ENCODE measurements around the gene MAEA.

MAEA gene

DNA sequence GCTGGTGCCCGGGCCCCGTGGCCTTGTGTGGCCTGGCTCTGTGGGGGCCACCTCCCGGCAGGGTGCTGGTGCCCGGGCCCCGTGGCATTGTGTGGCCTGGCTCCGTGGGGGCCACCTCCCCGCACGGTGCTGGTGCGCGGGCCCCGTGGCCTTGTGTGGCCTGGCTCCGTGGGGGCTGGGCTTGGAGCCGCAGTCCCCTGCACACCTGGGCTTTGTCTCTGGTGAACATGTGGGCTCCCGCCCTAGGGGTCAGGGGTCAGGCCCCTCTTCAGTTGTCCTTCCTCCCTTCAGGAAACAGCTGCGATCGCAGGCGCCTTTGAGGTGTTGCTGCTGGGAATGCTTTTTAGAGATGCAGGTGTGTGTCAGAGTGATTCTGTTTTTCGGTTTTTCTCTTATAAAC is 74.5 kb downstream of the MAEA start:
- no peak for TF ChIP-seq EZH2 (IDR thresholded peaks at IDR 0.05; ENCODE audit: borderline replicate concordance, low read length)
- TF ChIP-seq, protein P1, sequence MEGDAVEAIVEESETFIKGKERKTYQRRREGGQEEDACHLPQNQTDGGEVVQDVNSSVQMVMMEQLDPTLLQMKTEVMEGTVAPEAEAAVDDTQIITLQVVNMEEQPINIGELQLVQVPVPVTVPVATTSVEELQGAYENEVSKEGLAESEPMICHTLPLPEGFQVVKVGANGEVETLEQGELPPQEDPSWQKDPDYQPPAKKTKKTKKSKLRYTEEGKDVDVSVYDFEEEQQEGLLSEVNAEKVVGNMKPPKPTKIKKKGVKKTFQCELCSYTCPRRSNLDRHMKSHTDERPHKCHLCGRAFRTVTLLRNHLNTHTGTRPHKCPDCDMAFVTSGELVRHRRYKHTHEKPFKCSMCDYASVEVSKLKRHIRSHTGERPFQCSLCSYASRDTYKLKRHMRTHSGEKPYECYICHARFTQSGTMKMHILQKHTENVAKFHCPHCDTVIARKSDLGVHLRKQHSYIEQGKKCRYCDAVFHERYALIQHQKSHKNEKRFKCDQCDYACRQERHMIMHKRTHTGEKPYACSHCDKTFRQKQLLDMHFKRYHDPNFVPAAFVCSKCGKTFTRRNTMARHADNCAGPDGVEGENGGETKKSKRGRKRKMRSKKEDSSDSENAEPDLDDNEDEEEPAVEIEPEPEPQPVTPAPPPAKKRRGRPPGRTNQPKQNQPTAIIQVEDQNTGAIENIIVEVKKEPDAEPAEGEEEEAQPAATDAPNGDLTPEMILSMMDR (IDR thresholded peaks at IDR 0.05; ENCODE audit: low read length) = no peak
- Histone ChIP-seq H3K36me3 (ENCODE audit: insufficient read depth, low read length) (no peaks in the 10 kb centered on the region), H3K9me3 (ENCODE audit: low read length) (no peaks in the 10 kb centered on the region), H3K4me3 (ENCODE audit: low read depth, low read length, poor library complexity, severe bottlenecking) (no peak overlapping the region), H3K27me3 (ENCODE audit: insufficient read depth, low read length) (no peaks in the 10 kb centered on the region), H2AFZ (ENCODE audit: low read length) (no peak overlapping the region), H3K4me2 (ENCODE audit: low read length) (no peak overlapping the region), H3K4me1 (ENCODE audit: insufficient read depth, low read length, severe bottlenecking) (no peaks in the 10 kb centered on the region), H3K79me2 (ENCODE audit: insufficient read depth, low read length) (no peaks in the 10 kb centered on the region), H3K27ac (ENCODE audit: low read depth, low read length, poor library complexity, severe bottlenecking) (no peak overlapping the region), H4K20me1 (ENCODE audit: insufficient read depth, low read length) (no peaks in the 10 kb centered on the region), H3K9ac (ENCODE audit: low read length) (no peak overlapping the region), H3F3A (ENCODE audit: insufficient read depth, low read length) (no peaks in the 10 kb centered on the region), H3K9me2 (ENCODE audit: low read depth, low read length) (no peaks in the 10 kb centered on the region)

DNA sequence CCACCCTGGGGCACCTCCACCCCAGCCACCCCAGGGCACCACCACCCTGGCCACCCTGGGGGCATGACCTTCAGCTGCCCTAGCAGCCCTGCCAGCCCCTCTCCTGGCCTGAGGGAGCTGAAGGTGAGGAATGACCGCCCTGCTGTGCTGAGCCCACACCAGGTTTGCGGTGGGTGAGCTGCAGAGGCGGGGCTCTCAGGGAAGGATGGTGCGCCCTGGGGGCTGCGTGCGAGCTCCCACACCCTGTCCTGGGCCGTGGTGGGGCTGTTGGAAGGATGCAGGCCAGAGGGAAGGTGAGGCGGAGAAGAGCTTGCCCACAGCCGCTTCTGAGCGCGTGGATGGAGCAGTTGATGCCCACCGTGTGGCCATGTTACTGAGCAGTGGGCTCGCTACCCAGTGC is 75.1 kb downstream of the MAEA start:
- Histone ChIP-seq H2AFZ (ENCODE audit: low read length) (no peak overlapping the region), H3K27ac (ENCODE audit: low read depth, low read length, poor library complexity, severe bottlenecking) (no peak overlapping the region), H3K9ac (ENCODE audit: low read length) (no peak overlapping the region), H3K9me2 (ENCODE audit: low read depth, low read length) (no peaks in the 10 kb centered on the region), H3K4me1 (ENCODE audit: insufficient read depth, low read length, severe bottlenecking) (no peaks in the 10 kb centered on the region), H4K20me1 (ENCODE audit: insufficient read depth, low read length) (no peaks in the 10 kb centered on the region), H3K4me2 (ENCODE audit: low read length) (no peak overlapping the region), H3K36me3 (ENCODE audit: insufficient read depth, low read length) (no peaks in the 10 kb centered on the region), H3K4me3 (ENCODE audit: low read depth, low read length, poor library complexity, severe bottlenecking) (no peak overlapping the region), H3F3A (ENCODE audit: insufficient read depth, low read length) (no peaks in the 10 kb centered on the region), H3K79me2 (ENCODE audit: insufficient read depth, low read length) (no peaks in the 10 kb centered on the region), H3K27me3 (ENCODE audit: insufficient read depth, low read length) (no peaks in the 10 kb centered on the region), H3K9me3 (ENCODE audit: low read length) (no peaks in the 10 kb centered on the region)
- no peak for TF ChIP-seq EZH2 (IDR thresholded peaks at IDR 0.05; ENCODE audit: borderline replicate concordance, low read length)
- TF ChIP-seq, protein P1 (IDR thresholded peaks at IDR 0.05; ENCODE audit: low read length) = no peak

DNA sequence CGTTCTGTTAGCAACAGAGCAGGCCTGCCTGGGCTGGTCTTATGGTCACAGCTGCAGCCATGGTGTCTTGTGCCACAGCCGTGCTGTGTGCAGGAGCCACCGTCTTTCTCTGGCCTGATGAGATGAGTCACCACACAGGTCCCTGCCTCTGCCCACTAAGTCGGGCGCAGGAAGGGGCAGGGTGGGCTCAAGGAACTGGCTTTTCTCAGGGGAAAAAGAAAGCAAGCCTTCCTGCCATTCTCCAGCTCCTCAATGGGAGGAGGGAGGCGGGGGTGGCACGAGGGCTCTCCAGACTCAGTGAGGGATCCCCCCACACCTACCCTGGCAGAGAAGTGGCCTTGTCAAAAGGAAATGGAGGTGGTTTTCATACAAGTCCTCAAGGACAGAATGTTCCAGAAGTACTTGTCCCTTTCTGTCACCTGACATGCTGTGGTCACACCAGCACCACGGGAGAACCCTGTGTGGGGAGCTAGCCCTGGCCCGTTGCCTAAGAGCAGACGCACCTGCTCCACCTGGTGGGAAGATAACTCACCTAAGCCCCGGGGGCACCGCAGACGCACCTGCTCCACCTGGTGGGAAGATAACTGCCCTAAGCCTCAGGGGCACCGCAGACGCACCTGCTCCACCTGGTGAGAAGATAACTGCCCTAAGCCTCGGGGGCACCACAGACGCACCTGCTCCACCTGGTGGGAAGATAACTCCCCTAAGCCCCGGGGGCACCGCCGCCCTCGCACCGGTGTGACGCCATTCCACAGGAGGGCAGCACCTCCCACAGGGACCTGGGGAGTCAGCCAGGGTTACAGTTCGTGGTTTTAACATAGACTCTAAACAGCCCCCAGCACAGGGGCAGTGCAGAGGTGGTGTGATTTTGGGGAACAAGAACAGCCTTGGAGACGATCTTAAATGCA is 75.8 kb downstream of the MAEA start:
- H3K4me2 ChIP-seq (ENCODE audit: low read length) = no peak overlapping the region
- H2AFZ ChIP-seq (ENCODE audit: low read length) = no peak overlapping the region
- no peak overlapping the region for H3K27ac ChIP-seq (ENCODE audit: low read depth, low read length, poor library complexity, severe bottlenecking)
- TF ChIP-seq EZH2 (IDR thresholded peaks at IDR 0.05; ENCODE audit: borderline replicate concordance, low read length) = no peak
- TF ChIP-seq, protein P1 (IDR thresholded peaks at IDR 0.05; ENCODE audit: low read length) = peak; percentile 18; the same call in 1 of the 2 replicates
- no peaks in the 10 kb centered on the region for H3K9me2 ChIP-seq (ENCODE audit: low read depth, low read length)
- H3K4me1 ChIP-seq (ENCODE audit: insufficient read depth, low read length, severe bottlenecking) = no peaks in the 10 kb centered on the region
- no peaks in the 10 kb centered on the region for H3K27me3 ChIP-seq (ENCODE audit: insufficient read depth, low read length)
- no peaks in the 10 kb centered on the region for H3F3A ChIP-seq (ENCODE audit: insufficient read depth, low read length)
- H3K9me3 ChIP-seq (ENCODE audit: low read length) = no peaks in the 10 kb centered on the region
- H3K36me3 ChIP-seq (ENCODE audit: insufficient read depth, low read length) = no peaks in the 10 kb centered on the region
- H3K4me3 ChIP-seq (ENCODE audit: low read depth, low read length, poor library complexity, severe bottlenecking) = no peak overlapping the region
- no peaks in the 10 kb centered on the region for H4K20me1 ChIP-seq (ENCODE audit: insufficient read depth, low read length)
- H3K79me2 ChIP-seq (ENCODE audit: insufficient read depth, low read length) = no peaks in the 10 kb centered on the region
- H3K9ac ChIP-seq (ENCODE audit: low read length) = no peak overlapping the region

Data from OCI-LY1 (cell line).